Osteoblast (primary cell): ENCODE data around the gene WNK3. TPM values are rescaled to one million over a fixed set of nuclear protein-coding genes. Genes with fewer than 3 reads are reported as not detected.

Experiments
- DNase-seq: peaks from one replicate; pipeline ENCODE4 v3.0.0; 2011; ENCODE audit warnings: low spot score, mixed read lengths; ENCODE audit not compliant: insufficient read length; ENCODE audit errors: missing footprints
- H2AFZ ChIP-seq: 2 replicates; pipeline ENCODE4 v1.6.0; 2011; ENCODE audit warnings: mild to moderate bottlenecking, low read length
- H3K27ac ChIP-seq: 2 replicates; pipeline ENCODE4 v1.5.1; 2011; ENCODE audit warnings: mild to moderate bottlenecking, low read depth, low read length, moderate library complexity
- H3K27me3 ChIP-seq: 2 replicates; pipeline ENCODE4 v1.6.0; 2012; ENCODE audit warnings: mild to moderate bottlenecking, control low read depth, inconsistent platforms, low read length, moderate library complexity; ENCODE audit not compliant: insufficient read depth
- H3K36me3 ChIP-seq: 2 replicates; pipeline ENCODE4 v1.5.1; 2011; ENCODE audit warnings: mild to moderate bottlenecking, low read length, control low read depth, moderate library complexity; ENCODE audit not compliant: insufficient read depth
- H3K4me1 ChIP-seq: 2 replicates; pipeline ENCODE4 v1.5.1; 2011; ENCODE audit warnings: mild to moderate bottlenecking, low read length, control low read depth, moderate library complexity; ENCODE audit not compliant: insufficient read depth
- H3K4me2 ChIP-seq: 2 replicates; pipeline ENCODE4 v1.6.0; 2011; ENCODE audit warnings: mild to moderate bottlenecking, low read length; ENCODE audit not compliant: insufficient read depth
- H3K4me3 ChIP-seq: fragments of 200-600 bp; sonication (generic); 3 replicates; pipeline ENCODE4 v1.5.1; 2012; ENCODE audit warnings: mild to moderate bottlenecking, low read length, inconsistent platforms; ENCODE audit not compliant: insufficient read depth
- H3K79me2 ChIP-seq: 2 replicates; pipeline ENCODE4 v1.6.0; 2012; ENCODE audit warnings: mild to moderate bottlenecking, low read length, control low read depth, inconsistent platforms; ENCODE audit not compliant: insufficient read depth
- H3K9me3 ChIP-seq: 2 replicates; pipeline ENCODE4 v1.5.1; 2011; ENCODE audit warnings: low read depth, low read length, control low read depth
- H4K20me1 ChIP-seq: 2 replicates; pipeline ENCODE4 v1.6.0; 2012; ENCODE audit warnings: mild to moderate bottlenecking, low read length, control low read depth; ENCODE audit not compliant: insufficient read depth
- CTCF ChIP-seq: IDR thresholded peaks from 2 replicates; pipeline ENCODE4 v1.5.1; 2011; ENCODE audit warnings: mild to moderate bottlenecking, low read depth, low read length, moderate library complexity; ENCODE audit errors: extremely low read depth
- total RNA-seq: library from RNA; depleted of rRNA; stranded (reverse); fragments of >200 nt; gene quantifications from 2 replicates; pipeline ENCODE4 v1.2.3, GENCODE V29; 2012

WNK3 gene
- total RNA-seq, 1 donor: 1.1 TPM

DNA sequence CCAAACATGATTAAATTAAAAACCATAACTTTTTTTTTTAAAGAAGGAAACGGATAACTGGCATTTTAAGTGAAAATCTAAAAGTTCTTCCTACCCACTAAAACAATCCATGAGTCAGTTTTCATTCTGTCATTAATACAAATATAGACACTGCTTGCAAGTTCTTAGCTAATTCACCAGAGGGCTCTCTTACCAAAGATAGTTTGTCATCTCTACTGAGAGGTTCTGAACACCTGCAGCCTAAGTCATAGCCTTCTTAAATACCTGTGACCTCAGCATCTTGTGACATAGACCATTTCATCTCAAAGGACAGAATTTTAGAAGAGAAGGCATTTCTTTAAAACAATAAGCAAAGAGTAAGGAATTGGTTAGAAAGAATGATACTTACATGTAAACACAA lies 109.5 kb downstream of the WNK3 start:
- Histone ChIP-seq H3K27ac (no peak overlapping the region), H3K9me3 (no peaks in the 10 kb centered on the region), H3K36me3 (no peaks in the 10 kb centered on the region), H3K4me1 (no peaks in the 10 kb centered on the region), H3K4me3 (no peak overlapping the region), H2AFZ (no peak overlapping the region), H4K20me1 (no peaks in the 10 kb centered on the region), H3K4me2 (no peak overlapping the region), H3K27me3 (peaks cover 4% of the 10 kb centered on the region), H3K79me2 (no peaks in the 10 kb centered on the region)
- DNase-seq: no peak
- peak; percentile 36 for TF ChIP-seq CTCF

DNA sequence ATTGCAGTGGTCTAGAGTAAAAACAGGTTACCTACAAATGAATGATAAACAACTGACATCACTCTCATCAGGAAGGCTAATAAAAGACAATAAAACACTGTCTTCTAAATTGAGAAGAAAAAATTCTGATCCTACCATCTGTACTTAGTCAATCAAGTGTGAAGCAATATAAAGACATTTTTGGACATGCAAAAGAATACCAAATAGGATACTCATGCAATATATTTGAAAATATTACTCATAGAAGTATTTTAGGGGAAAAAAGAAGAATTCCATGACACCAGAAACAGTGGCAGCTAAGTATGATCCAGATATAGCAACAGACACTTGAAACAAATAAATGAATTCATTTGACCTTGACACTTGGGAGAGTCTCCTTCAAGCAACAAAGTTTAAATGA lies 111.0 kb downstream of the WNK3 start:
- H4K20me1 ChIP-seq: no peaks in the 10 kb centered on the region
- no peaks in the 10 kb centered on the region for H3K4me1 ChIP-seq
- peaks cover 4% of the 10 kb centered on the region for H3K27me3 ChIP-seq
- TF ChIP-seq CTCF: no peak
- no peaks in the 10 kb centered on the region for H3K9me3 ChIP-seq
- no peak overlapping the region for H3K4me3 ChIP-seq
- H3K4me2 ChIP-seq: no peak overlapping the region
- no peak for DNase-seq
- no peak overlapping the region for H2AFZ ChIP-seq
- H3K27ac ChIP-seq: no peak overlapping the region
- no peaks in the 10 kb centered on the region for H3K79me2 ChIP-seq
- H3K36me3 ChIP-seq: no peaks in the 10 kb centered on the region

- Histone ChIP-seq H3K27ac (no peak overlapping the region), H3K4me2 (no peak overlapping the region), H3K36me3 (no peaks in the 10 kb centered on the region), H2AFZ (no peak overlapping the region), H3K27me3 (no peaks in the 10 kb centered on the region), H3K4me1 (no peaks in the 10 kb centered on the region), H3K9me3 (no peaks in the 10 kb centered on the region), H3K79me2 (no peaks in the 10 kb centered on the region), H3K4me3 (no peak overlapping the region), H4K20me1 (no peaks in the 10 kb centered on the region)
- no peak for TF ChIP-seq CTCF
- no peak for DNase-seq
Measured at GRCh38 chrX:54238588-54238987, 119.3 kb downstream of the WNK3 start.

DNA sequence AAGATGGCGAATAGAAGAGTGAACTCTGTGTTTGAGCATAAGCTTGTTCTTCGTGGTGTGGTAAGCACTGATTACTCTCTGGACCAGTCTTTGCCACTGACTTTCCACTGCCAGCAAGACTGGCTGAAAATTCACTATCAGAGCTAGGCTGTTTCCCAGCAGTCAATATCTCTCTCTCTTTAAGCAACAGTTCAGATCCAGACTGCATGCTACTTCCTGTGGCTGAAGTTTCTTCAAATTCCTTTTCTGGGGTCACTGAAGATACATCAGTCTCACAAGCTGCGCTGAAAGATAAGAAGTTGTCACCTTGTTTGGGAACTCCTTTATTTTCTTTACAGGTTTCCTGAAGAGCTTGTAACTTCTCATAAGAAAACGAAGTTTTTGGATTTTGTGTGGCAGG lies 120.8 kb downstream of the WNK3 start:
- Histone ChIP-seq H3K4me3 (no peak overlapping the region), H3K36me3 (no peaks in the 10 kb centered on the region), H3K4me2 (no peak overlapping the region), H4K20me1 (no peaks in the 10 kb centered on the region), H3K4me1 (no peaks in the 10 kb centered on the region), H3K27ac (no peak overlapping the region), H3K9me3 (no peaks in the 10 kb centered on the region), H3K79me2 (no peaks in the 10 kb centered on the region), H3K27me3 (no peaks in the 10 kb centered on the region), H2AFZ (no peak overlapping the region)
- no peak for DNase-seq
- no peak for TF ChIP-seq CTCF
